ENCODE data around the gene TPT1.

The TPT1 gene

GRCh38 chr13:45333251-45333976 lies 7.6 kb downstream of the TPT1 start:
- DNase-seq: no peak

DNA sequence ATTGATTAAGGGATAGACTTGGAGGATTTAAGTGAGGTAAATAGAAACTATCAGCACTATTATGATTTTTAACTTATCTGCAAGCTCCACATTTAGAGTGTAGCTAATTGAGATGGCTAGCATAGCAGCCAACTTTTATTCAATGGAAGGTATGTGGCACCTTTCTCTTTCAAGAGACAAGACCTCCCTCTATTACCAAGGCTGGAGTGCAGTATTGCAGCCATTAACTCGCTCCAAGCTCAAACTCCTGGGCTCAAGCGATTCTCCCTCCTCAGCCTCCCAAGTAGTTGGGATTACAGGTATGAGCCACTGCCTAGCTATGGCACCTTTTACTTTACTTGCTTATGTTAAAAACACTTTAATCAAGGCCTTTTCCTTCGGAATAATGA lies 8.2 kb downstream of the TPT1 start:
- DNase-seq: no peak

DNA sequence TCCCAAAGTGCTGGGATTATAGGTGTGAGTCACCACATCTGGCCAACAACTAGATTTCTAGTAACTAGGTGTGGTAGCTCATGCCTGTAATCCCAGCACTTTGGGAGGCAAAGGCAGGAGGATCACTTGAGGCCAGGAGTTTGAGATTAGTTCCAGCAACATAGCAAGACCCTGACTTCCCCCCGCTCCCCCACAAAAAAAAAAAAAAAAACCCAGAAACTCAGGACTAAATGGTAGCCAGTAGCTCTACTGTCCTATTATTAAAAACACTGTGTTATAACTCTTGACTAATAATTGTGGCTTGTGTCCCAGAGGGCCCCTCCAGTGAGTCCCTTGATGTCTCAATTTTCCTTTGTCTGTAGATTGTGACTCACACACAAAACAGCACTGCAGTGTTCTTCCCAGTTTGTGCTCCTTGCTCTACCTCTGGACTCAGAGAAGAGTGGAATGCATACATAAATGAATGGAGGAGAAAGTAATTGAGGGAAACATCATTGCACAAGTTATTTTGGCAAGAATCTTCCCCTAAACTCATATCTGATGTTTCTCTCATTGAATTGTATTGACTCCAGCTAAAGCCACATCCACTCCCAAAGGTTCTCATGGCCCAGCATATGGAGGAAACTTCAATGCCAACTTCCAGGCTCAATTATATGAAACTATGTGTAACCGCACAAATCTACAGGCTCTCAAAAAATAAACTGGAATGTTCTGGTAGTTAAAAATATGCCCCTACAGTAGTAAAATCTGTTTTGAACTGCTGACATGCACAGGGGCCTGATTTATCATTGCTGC lies 8.8 kb downstream of the TPT1 start:
- DNase-seq: no peak

DNA sequence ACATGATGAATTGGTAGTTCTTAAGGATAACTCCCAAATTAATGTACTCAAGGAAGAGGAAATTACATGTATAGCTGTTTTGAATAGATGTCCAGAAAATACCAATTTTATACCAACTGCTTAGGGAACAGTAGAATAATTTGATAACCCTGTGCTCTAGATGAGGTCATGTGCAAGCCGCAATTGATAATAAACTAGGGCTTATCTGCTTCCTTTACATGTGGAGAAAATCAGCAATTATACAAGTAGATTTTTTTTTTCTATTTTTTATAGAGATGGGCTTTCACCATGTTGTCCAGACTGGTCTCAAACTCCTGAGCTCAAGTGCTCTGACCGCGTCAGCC lies 9.3 kb downstream of the TPT1 start:
- DNase-seq: no peak

DNA sequence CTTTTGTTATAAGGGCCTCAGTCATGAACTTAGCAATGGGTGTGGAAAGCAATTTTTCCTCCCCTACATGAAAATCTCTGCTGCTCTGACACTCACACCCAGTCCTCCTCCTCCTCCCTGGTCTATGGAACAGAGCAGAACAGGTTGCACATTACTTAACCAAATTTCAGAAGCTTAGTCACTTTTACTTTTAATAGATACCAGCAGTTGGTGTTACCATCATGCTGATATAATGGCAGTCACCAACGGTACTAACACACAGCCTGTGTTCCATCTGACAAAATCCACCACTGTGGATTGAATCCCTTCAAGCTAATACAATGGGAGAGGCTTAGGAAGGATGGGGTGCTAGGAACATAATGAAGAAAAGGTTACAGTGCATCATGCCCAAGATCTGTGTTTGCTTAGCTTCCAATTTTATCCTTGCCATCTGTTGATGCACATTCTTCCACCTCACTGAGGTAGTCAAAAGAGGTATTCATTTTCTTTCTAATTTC lies 9.8 kb downstream of the TPT1 start:
- peak; percentile 26 for DNase-seq

DNA sequence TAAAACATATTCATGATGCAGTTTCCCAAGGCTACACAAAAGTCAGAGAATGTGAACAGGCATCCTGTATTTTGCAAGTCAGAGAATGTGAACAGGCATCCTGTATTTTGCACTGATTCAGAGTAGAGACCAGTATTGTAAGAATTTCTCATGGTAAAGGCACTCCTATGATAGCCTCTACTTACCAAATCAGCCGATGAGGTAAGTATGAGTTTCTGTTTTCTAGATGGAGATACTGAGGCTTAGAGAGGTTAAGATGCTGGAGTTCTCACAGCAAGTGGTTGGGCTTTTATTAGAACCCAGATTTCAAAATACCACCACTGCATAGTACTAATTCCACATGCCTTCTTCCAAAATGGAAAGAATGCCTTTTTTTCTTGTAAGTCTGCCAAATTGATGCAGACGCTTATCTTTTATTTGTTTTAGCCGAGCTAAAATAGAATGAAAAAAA lies 12.3 kb downstream of the TPT1 start:
- DNase-seq: no peak

GRCh38 chr13:45327253-45327955 lies 13.6 kb downstream of the TPT1 start:
- DNase-seq: no peak

DNA sequence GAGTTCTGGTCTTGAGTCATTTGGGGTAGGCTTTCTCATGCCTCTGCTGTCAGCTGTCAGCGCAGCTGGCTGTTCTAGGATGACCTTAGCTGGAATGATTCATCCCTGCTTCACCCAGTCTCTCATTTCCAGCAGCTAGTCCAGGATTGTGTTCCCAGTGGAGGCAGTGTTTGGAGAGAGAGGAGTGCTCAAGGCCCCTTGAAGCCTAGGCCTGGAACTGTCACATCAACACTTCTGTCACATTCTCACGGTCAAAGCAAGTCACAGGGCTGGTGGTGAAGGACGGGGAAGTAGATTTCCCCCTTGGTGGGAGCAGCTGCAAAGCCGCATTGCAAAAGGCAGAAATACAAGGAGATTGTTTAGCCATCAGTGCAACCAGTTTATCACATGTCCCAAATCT lies 15.2 kb downstream of the TPT1 start:
- DNase-seq: no peak

DNA sequence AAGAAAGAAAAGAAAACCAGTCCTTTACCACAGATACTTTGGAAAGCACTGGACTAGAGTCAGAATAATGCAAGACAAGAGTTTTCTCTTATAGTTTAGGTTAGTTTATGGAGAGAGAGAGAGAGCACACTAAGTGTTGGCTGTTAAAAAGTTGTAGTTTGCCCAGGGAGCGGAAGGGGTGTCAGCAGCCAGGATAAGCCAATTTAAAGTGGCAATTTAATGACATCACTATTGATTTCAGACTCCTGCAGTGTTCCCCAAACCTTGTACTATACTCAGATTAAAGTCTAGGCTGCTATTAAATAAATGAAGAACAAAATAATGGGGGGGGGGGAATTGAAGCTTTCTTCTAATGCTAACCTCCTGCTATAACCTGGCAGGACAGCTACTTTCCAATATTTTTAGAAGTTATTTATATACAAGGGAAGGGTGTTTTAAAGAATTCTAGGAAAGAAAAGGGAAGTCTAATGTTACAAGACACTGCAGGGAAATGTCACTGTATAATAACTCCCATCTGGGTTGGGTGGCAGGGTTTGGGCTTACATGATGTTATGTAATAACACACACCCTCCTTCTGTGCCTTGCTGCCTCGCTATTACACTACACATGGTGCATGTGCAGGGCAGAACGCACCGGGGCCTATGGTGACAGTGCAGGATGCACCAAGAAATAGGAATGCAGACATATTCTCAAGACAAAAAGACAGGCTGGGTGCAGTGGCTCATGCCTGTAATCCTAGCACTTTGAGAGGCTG lies 19.9 kb downstream of the TPT1 start:
- no peak for DNase-seq

DNA sequence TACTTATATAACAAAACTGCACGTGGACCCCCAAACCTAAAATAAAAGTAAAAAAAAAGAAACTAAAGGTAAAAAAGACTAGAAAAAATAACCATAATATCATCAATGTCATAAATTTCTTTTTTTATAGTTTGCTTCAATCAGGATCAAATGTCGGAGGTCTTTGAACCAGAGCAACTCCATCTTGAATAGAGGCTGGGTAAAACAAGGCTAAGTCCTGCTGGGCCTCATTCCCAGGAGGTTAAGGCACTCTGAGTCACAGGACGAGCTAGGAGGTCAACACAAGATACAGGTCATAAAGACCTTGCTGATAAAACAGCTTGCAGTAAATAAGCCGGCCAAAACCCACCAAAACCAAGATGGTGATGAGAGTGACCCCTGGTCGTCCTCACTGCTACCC lies 24.0 kb downstream of the TPT1 start:
- no peak for DNase-seq

DNA sequence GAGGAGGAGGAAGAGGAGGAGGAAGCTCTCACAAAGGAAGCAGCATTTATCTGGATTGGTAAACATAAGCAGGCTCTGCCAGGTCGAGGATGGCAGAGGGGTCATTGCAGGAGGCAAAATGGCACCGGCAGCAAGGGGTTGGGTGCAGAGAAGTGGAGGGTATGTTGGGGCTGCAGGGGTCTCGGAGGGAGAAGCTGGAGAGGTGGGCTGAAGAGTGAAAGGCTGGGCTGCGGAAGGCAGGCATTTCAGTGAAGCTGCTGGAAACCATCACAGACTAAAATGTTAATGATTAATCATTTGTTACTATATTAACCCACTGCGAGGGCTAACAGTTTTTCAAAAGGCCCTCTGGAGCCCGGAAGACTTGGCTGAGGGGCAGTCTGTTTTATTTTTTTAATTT lies 24.6 kb downstream of the TPT1 start:
- DNase-seq: no peak

DNA sequence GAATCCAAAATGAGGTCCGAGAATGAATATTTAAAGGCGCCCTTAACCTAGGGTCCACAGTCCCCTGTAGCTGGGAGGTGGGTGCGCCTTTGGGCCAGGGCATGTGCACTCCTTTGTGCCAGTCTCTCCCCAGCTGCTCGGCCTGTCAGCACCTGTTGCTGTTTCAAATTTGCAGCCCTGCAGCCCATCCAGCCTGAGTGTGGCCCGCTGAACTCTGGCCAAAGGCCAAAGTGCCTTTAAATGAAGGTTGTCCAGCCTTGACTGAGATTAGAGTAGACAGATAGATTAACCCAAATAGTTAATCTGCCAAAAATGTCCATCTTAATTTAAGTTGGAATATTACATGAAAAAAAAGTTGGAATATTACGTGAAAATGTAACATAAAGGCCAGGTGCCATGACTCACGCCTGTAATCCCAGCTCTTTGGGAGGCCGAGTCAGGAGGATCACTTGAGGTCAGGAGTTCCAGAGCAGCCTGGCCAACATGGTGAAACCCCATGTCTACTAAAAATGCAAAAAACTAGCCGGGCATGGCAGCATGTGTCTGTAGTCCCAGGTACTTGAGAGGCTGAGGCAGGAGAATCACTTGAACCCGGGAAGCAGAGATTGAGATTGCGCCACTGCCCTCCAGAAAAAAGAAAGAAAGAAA lies 25.3 kb downstream of the TPT1 start:
- DNase-seq: no peak

GRCh38 chr13:45314822-45315221 lies 26.2 kb downstream of the TPT1 start:
- DNase-seq: no peak

GRCh38 chr13:45310341-45311131 lies 30.4 kb downstream of the TPT1 start:
- no peak for DNase-seq

- no peak for DNase-seq
These were observed 34.0 kb downstream of the TPT1 start for GRCh38 chr13:45306966-45307365.

GRCh38 chr13:45305079-45305478 lies 35.9 kb downstream of the TPT1 start:
- no peak for DNase-seq

DNA sequence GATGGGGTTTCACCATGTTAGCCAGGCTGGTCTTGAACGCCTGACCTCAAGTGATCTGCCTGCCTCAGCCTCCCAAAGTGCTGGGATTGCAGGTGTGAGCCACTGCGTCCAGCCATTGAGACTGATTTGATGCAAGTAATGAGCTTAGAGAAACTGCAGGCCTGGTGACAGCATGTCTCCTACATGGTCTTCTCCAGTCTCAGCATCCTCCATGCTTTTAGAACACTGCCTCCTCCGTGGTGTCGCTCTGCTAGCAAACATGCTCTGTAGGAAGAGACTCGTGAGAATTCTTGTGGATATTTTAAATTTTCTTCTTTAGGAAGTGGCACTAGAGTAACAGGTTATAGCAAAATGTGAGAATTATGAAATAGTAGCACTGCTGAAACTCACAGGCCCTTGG lies 37.1 kb downstream of the TPT1 start:
- DNase-seq: no peak

- no peak for DNase-seq
These were observed 38.0 kb downstream of the TPT1 start for GRCh38 chr13:45303026-45303425.

GRCh38 chr13:45302507-45302906 lies 38.5 kb downstream of the TPT1 start:
- no peak for DNase-seq

DNA sequence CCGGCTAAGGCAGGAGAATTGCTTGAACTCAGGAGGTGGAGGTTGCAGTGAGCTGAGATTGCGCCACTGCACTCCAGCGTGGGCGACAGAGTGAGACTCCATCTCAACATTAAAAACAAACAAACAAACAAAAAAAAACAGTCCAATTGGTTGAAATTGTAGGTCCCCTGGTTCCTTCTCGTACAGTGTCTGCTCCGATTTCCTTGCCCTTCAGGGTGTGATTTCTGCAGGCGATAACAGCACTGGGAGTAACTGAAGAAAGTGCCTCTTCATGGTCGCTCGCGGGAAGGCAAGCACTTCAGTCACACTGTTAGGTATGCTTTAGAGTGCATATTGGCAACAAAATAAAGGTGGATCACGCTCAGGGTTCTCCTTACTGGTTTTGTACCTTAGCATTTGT lies 39.7 kb downstream of the TPT1 start:
- no peak for DNase-seq

DNA sequence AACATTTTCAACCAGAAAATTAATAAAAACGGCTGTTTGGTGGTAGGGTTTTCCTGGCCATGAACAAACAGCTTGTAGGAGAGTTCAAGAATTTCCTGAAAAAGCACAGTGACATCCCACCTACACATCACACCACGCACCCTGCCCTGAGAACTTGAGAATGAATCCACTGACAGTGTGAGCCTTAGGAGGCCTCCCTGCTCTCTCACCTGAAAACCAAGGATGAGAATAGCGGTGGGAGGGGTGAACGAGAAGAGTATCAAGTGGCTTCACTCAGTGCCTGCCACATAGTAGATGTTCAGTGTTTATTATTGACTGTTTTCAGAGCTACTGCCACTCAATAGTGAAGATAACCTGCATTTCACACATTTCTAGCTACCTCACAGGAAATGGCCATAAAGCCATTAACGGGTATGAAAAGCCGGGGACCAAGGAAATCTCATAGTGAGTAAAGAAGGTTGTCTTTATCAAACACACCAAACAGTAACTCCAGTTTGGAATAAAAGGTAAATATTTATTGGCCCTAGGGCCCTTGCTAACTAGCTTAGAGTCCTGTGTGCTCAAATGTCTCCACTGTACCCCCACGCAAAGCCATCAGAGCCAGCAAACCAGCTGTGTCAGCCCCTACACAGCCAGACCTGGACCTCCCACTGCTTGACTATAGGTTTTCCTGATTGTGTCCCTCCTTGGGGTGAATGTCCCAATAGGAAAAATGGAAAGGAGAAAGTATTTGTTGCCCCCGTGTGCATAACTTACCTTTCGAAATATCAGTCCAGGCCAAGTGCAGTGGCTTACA lies 40.6 kb downstream of the TPT1 start:
- DNase-seq: no peak
